Mucosa of gallbladder (tissue), 1 donor: ENCODE data around the gene HS6ST1. TPM values are rescaled to one million over a fixed set of nuclear protein-coding genes. Genes with fewer than 3 reads are reported as not detected.

Source experiments
- DNase-seq: peaks from one replicate; pipeline ENCODE4 v3.0.0-alpha.2; 2020; ENCODE audit warnings: low spot score
- total RNA-seq: library from RNA; stranded (reverse); gene quantifications from one replicate; pipeline ENCODE4 v1.2.1, GENCODE V29; 2021
- donor health status: DM: no; HTN: no; CAD: no.

HS6ST1 gene
- total RNA-seq, 1 donor from 2014 or later = 90.1 TPM

DNA sequence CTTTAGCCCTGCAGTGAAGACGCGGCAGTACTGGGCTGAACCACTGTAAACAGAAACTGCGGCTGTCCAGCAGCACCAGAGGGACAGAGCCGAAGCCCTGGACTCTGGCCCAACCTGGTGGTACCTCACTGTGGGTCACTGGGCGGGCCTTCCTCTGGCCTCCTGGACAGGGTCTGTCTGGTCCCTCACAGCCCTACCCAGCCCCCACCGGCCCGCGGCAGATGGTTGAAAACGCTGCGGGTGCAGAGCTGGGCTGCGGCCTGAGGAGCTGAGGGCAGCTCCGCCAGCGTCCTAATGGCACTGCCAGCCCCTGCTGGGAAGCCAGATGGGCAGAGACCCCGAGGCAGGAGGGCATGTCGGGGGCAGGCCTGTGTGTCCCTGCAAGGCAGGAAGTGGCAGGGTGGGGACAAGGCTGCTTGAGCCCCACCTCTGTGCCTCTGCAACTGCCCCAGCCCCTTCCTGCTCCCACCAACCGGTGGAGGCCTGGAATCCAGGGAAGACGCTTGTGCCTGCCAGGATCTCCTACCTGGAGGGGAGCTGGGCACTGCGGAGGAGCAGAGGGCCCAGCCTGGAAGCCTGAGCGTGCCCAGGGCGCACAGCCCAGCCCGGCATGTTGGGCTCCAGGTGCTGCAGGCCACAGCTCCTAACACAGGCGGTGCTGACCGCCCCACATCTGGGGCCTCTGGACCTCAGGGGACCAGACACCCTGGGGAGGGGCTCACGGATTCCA is 36.3 kb downstream of the HS6ST1 start:
- no peak for DNase-seq

DNA sequence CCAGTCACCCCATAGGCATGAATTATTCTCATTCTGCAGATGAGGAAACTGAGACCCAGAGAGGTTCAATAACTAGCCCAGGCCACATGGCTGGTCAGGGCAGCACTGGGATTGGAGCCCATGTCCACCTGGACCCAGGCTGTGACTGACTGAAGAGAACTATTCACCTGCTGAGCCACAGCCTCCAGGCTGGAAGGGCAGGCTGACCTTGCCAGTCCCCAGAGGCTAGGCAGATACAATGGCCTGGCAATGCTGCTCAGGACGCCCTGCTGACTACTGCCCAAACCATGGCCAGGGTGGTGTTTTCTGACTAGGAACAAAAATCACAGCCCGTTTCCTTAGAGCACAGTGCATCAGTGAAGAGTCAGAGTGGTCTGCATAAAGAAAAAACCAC is 36.8 kb downstream of the HS6ST1 start:
- DNase-seq = no peak

DNA sequence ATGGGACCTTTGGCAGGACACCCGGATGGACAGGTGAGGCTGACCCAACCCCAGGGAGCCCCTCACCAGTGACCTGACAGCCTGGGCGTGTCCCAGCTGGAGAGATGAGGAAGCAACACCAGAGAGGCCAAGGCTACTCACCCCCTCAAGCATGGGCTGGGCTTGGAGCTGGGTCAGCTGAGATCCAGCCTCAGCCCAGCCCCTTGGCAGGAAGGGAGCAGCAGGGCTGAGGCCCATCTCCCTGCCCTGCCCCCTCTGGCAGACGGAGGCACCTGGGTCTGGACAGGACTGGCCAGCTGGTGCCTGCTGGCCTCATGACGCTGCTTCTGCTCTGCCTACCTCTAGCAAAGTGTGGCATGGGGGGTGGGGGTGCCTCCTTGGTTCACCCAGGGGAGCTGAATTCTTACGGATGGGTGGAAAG is 37.8 kb downstream of the HS6ST1 start:
- DNase-seq = no peak

DNA sequence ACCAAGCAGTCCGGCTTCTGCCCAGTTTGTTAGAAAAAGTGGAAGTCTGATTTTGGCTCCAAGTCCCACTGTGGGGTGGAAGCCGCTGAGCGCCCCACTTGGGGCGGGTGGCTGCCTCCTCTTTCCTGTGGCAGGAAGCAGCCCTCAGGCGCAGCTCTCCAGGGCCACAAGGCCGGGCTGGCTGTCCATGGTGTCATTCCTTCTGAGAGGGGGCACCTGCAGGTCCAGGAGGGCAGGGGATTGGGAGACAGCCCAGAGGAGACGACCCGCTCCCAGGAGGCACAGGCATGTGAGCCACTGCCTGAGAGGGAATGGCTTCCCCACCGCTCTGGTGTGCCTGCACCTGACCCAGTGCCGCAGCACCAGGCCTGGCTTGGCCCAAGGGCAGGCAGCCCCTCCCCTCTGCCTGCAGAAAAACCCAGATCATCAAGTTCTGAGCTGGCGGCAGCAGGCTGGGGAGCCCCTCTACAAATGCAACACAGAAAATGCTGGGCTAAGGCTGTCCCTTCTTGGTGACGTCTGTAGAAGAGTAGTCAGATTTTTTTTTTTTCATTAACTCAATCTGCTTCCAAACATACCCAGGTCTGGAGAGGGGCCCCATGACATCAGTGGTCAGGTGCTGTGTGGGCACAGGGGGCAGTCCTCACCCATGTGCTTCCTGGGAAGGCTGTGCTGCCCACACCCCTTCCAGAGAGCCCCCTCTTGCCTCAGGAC is 38.4 kb downstream of the HS6ST1 start:
- DNase-seq = no peak

DNA sequence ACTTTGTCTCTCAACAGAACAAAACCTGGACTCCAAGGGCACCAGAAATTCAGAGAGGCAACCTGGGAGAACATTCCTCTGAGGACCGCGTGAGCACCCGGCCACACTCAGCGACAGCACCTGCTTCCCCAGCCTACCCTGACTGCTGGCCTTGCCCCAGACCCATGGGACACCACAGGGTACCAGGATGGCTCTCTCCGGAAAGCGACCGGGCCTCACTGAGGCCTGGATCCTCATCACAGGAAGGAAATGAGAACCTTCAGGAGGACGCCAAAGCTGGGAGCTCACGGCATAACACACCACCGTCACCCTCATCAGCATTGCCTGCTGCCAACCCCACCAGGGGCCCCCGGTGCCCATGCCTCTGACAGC is 38.9 kb downstream of the HS6ST1 start:
- no peak for DNase-seq

DNA sequence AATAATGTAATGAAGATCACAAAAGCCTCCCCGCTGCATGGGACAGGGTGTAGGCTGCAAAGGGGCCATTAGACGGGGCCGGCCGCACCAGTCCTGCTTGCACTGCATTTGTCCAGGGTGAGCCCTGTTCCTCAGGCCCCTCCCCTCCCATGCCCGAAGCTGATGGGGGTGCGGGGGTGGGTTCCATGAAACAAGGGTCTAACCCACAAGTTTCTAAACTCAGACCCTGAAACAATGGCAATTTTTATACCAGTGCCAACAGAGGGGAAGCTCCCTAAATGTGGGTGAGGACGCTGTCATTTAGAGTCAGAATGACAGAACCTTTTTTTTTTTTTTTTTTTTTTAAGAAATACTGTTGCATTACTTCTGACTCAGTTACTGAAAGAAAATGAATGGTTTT is 39.7 kb downstream of the HS6ST1 start:
- no peak for DNase-seq

DNA sequence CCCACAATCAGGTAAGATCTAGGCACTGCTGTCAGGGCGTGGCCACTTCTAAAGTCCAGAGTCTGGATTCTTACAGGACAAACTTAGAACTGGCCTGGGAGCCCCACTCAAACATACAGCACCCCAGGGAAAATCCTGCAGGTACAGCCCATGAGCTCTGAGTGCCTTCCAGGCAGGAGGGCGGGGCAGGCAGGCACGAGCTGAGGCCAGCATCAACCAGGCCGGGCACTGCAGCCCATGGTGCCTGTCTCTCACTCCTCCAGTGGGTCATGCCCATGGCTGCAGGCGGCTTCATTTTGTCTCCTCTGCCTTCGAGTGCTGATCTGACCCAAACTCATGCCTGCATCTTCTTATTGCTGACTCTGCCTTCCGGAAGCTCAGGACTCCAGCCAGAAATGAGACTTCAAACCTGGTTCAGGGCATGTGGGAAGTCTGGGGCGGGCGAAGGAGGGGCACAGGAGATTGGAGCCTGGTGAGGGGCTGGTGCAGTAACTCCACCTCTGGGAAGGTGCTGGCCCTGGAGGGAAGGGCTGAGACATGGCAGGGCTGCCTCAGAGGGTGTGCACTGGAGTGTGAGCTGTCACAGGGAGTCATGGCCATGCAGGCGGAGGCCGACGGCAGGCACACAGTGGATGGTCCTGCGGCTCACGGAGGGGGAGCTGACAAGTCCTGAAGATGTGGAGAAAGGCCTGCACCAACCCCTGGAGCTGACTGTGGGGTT is 40.5 kb downstream of the HS6ST1 start:
- DNase-seq = no peak

DNA sequence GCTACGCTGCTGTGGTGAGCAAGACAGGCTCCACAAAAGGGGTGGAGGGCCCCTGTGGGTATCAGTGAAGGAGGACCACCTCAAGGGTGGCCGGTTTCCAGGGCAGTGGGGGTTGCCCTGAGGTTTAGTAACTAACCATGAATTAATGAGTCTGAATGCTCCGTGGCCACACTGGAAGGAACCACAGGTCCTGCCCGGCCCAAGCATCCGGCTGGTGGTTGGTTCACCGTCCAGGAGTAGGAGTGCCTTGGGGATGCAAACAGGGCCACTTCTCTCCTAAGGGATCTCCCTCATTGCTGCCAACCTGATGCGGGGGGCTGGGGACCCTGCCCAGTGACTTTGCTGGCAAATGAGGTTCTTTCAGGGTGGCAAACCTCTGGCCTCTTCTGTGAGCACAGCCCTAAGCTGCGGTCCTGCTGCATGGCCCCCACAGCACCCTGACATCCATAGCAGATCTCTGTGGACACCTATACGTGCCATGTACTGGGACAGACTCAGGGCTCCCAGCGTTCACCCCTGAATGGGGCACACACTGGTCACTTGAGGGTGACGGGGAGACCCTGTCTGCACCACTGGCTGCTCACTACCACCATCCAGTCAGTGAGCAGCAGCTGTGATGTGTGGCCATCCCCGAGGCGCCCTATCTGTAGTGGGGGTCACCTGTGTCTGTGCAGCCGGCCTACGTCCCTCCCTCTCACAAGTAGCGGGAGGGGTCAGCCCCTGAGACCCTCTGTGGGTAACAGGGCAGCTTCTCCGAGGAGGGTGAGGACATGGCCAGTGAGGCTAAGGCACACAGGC is 41.6 kb downstream of the HS6ST1 start:
- DNase-seq = no peak

DNA sequence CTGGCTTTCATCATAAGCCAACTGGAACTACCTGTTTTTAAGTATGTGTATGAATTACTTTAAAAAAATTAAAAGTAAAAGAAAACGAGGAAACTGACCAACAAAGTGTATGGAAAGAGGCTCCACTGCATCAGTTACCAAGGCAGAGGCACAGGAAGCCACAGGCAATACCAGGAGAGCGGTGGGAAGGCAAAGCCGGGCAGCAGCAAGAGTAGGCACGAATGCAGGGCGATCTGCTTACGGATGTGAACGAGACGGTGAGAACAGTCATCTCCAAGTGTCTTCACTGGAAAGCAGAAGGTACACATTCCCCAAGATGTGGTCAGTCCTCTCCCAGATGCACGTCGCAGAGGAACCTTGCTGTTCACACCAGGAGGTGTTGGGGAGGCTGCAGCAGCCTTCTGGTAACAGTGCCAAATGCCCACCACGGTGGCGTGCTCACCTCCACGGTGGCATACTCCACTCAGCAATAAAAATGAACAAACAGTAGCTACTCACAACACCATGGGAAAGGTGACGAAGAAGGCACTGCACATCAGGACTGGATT is 43.1 kb downstream of the HS6ST1 start:
- DNase-seq = no peak

DNA sequence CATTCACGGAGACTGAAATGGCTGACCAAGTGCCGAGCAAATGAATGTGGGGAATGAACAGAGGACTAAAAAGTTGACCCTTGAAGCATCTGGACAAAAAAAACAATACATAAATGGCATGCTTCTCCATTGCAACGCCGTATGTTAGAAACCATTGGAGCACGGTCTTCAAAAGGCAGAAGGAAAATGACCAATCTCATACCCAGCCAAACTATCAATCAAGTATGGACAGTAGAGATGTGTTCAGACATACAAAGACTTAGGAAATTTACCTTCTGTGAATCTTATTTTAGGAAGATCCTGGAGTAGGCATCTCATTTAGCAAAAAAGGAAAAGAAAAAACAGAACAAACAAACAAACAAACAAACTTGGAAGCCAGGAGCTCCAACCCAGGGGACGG is 44.5 kb downstream of the HS6ST1 start:
- no peak for DNase-seq

DNA sequence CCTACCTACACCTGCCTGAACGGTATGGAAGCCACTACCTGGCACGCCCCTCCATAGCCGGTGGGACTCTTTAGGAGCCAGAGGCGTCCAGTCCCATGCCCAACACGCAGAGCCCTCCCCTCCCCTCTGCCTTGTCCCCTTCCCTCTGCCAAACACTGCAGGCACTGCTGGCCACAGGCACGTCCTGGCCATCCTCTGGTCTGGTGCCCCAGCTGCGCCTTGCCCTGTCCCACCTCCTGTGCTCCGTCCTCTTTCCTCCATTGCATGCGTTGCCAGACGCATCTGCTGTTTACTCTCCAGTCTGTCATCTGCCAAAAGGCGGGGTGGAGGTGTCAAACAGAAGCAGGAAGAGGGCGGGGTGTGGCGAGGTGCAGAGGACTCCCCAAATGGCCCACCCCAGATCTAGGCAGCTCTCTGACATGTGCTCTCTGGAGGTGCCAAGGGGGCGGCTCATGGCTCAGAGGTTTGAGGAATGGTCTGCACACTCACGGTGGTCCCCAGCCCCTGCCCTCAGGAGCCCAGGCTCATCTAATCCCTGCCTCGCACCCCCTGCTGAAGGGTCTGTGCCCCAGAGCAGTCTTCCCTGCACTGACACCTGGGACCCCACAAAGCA is 45.1 kb downstream of the HS6ST1 start:
- no peak for DNase-seq

DNA sequence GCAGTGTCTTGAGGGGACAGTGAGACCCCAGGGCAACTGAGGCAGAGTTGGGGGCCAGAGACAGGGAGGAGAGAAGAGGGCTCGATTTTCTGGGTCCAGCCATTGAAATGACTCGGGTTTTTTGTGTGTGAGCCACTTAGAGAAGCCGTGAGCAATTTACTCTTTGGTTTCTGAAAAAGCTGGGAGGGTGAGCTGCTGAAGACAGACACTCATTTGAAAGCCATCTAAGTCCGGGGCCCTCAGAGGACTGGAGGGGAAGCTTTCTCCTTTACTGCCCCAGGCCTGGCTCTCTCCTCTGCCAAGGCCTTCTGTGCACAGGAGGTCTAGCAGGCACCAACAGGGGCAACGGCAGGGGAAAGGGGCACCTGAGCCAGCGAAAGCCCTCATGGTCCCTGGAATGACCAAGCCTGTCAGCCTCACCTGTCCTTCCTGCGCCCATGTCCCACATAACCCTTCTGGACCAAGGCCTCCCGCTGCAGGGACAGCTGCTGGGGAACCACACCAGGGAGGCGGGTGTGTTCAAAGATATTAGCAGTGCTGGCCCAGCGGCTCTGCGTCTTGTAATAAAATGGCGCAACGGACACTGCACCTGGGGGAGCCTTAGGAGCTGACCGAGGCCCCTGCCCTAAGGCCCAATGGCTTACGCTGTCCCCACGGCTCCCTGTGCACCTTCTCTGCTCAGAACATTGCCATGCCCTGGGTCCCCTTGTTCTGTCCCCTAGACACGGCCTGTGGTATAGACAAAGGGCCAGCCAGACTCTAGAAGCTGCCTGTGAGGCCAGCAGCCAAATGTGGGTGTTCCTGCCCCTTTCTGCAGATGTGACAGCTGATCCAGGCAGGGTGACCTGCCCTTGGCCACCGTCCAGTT is 45.8 kb downstream of the HS6ST1 start:
- DNase-seq = no peak

DNA sequence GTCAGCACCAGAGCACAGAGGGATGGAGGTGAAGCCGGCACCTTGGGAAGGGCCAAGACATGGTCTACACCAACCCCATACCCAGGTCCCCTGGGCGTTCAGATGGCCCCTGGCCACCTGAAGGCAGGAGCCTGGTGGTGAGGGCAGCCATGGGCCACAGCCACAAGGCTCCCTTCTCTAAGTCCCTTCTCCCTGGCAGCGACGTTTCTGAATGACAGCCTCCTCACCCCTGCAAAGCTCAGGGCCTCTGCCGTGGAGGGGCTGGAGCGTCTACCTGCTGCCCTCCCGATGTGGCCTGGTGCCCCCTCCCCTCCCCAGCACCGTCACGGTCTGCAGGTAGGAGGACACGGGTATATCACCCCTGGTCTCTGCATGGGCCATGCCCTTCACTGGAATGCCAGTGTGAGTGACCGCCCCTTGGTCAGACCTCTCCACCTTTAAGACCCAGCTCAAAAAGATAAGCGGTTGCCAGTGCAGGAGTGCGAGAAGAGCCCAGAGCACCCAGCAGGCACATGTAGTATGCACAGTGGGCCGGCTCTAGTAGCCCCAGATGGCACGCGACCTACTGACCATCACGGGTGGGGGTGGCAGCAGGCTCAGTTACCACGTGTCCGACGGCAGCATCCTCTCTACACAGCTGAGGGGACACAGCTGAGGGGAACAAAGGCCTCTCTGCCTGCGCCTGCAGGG is 46.6 kb downstream of the HS6ST1 start:
- DNase-seq = no peak

DNA sequence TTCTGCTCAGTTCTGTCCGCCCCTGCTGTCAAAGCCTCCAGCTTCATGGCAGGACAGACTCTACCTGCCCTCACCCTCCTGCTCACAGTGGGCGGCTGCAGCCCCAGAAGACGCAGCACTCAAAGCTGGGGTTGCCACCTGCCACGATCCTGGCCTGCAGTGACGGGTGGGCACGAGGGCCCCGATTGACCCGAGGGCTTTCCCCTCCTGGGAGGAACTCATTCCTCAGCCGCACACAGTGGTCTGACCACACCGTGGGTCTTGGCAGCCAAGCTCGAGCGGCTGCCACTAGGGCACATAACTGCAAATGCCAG is 47.1 kb downstream of the HS6ST1 start:
- DNase-seq = no peak

DNA sequence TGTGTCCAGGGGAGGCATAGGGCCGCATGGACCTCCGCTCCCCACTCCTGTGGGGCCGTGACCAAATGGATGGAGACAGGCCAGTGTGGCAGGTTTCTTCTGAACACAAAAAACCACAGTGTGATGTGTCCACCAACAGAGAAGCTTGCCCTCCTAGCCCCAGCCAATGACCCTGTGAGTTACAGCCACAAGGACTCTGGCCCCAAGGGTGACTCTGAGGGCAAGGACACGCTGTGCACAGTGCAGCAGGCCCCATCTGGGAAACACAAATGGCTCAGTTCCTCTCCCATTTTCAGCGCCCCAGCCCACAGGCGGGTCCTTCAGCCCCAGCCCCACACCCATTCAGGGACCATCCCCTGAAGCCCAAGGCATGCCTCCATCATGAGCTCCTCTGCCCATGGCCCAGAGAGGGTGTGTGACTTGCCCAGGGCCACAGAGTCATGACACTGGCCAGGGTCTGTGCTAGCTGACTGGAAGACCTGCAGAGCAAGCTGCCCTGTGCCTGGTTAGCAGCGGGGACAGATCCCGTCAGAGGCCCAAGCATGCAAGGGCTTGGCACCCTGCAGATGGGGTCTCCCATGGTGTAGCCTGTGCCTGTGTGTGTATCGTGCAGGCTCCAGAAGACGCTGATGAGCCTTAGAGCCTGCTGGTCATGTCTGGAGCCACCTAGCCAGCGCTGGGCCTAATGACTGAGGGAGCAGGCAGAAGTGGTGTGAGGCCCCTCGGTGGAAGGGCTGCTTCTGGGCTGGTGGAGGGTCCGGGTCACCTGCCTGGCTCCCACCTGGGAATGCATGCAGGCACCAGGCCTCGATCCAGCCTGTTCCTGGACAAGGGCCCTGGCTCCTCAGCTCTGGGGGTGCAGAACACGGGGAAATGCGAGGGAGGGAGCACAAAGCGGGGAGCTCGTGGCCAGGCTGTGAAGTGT is 47.7 kb downstream of the HS6ST1 start:
- no peak for DNase-seq

DNA sequence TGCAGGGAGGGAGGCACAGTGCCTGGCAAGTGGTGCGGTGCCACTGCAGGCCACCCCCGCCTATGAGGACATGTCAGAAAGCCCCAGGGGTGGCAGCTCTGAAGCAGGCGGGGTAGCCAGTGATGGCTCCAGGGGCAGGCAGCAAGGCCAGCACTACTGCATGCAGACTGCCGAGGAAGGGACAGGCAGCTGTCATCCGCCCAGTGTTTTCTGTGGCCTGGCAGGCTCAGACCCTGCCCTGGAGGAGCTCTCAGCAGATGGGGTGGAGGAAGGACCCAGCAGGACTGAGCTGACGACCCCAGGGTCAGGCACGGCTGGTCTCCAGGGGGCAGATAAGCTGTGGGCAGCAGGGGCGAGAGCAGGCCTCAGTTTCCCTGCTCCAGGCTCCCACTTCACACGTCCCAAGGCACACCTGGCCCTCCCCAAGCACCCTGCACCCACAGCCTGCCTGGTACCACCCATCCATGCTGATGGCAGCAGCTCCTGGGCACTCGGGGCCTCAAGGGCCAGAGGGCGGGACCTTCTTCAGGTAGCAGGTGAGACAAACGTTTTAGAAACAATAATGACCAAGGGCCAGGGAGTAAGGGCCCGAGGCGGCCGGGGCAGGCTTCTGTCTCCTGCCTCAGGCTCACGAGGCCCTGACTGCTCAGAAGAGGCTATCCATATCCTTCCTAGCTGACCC is 48.5 kb downstream of the HS6ST1 start:
- no peak for DNase-seq

DNA sequence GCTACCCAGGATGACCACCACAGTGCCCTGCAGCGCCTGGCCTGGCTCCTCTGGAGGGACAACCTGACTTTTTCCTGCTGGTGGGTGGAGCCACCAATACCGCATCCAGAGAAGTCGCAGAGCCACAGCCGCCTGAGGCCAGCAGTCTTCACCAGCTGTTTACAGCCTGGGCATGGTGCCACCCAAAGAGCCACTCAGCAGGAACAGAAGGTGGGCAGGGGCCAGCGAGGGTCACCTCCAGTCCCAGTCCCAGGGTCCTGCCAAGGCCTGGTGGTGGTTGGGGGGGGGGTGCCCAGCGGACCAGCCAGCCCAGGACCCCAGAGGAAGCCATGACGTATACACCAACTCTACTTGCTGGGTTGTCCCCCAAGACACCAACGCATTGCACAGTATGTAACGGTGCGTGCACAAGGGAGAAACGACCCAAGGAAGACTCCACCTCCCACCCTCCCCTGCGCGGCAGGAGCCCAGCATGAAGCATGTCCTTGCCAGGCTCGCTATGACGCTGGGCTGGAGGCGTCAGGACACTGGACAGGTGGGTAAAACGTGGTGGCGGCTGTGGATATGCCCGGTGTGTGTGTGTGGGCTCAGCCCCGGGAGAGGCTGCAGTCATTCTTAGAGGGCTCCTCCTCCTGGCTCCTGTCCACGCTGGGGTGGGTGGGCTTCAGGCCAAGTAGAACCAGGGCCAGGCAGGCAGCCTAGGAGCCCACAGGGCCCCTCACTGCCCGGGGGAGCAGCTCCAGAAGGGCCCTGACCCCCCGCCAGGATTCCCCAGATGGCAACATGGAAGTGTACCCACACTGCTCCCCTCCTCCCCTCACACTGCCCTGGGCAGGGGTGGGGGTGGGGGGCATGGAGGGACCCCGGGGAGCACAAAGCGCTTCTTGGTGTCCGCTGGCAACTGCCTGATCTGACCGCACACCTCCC is 49.3 kb downstream of the HS6ST1 start:
- no peak for DNase-seq
